ENCODE results near the gene PGBD5.

Gene PGBD5

DNA sequence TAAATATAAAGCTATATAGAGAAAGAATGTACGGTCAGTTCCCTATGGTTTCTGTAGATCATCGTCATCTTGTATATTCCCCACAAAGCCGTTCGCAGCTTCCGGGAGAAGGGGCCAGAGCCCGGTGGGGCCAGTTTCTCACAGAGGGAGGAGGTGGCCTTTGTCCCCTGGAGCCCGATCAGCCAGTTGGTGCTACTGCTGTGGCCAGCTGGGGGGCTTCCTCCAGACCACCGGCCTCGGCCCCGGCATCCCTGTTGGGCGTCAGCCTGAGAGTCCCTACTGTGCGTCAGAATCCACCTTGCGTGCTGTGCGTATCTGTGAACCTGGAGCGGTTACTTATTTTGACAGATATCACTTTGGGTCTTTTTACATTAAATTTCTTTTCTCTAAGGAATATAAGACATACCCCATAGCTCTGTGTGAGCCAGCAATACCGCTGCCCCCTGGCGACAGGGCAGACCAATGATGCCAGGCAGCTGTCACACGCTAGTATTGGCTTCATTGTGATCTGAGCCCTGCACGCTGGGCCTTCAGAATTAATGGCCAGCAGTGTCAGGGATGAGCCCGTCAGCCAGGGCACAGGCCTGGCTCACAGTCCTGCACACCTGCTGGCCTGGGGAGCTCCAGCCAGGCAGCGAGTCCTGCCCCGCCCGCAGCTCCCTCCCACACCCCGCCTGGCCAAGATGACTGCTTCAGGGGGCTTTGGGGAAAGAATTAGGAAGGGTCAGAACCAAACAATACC lies 145.9 kb downstream of the PGBD5 start:
- no peak overlapping the region for H3K27ac ChIP-seq
- CTCF ChIA-PET: interaction anchor here (0.7 kb wide), 1 partner anchor 619 kb away, joined by 5 read pairs; no protein-coding TSS in a partner anchor
- POLR2A ChIA-PET (ENCODE audit: low non-redundant PET): no interaction called here
- no peak for DNase-seq (ENCODE audit: low spot score)
- TF ChIP-seq, protein P1, sequence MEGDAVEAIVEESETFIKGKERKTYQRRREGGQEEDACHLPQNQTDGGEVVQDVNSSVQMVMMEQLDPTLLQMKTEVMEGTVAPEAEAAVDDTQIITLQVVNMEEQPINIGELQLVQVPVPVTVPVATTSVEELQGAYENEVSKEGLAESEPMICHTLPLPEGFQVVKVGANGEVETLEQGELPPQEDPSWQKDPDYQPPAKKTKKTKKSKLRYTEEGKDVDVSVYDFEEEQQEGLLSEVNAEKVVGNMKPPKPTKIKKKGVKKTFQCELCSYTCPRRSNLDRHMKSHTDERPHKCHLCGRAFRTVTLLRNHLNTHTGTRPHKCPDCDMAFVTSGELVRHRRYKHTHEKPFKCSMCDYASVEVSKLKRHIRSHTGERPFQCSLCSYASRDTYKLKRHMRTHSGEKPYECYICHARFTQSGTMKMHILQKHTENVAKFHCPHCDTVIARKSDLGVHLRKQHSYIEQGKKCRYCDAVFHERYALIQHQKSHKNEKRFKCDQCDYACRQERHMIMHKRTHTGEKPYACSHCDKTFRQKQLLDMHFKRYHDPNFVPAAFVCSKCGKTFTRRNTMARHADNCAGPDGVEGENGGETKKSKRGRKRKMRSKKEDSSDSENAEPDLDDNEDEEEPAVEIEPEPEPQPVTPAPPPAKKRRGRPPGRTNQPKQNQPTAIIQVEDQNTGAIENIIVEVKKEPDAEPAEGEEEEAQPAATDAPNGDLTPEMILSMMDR (conservative IDR thresholded peaks at IDR 0.05; ENCODE audit: low read depth): no peak

DNA sequence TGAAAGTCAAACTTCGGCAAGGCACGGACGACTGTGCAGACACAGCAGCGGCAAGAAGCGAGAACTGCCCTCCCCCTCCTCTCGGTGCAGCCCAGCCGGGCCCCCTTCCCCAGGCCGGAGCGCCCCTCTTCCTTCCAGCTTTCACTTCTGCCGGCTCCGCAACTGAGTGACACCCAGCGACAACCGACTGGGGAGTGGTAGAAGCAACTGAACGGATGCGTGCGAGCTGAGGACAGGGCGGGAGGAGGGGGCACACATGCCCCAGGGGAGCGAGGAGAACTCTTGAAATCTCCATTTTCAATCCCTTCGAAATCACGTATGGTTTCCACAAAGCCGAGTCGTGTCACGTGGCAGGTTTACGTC lies 146.6 kb downstream of the PGBD5 start:
- TF ChIP-seq, protein P1 (conservative IDR thresholded peaks at IDR 0.05; ENCODE audit: low read depth): no peak
- DNase-seq (ENCODE audit: low spot score): no peak
- CTCF ChIA-PET: no interaction called here
- POLR2A ChIA-PET (ENCODE audit: low non-redundant PET): no interaction called here
- H3K27ac ChIP-seq: no peak overlapping the region

DNA sequence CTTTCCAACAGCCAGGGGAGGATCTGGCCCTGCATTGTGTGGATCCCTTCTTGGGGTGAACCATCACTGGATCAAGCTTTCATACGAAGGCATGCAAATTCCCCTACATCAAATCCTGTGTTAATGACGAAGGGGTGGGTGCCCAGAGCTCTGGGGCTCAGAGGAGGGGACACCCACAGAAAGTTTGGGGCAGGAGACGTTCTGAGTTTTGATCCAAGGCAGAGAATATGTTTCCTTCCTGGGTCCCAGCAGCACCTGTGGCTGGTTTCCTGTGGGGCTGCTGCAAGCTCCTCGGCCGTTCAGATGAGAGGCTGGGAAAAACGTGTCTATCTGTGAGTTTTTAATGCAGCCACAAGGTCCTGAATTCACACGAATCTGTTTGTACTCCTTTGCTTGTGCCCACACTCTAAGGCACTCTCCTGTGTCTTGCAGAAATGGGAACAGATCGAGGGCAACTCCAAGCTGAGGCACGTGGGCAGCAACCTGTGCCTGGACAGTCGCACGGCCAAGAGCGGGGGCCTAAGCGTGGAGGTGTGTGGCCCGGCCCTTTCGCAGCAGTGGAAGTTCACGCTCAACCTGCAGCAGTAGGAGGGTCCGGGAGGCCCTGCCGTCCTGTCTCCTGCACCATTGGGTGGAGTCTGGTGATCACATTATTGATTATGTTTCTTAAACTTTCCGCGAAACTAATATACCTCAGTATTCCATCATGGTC lies 147.1 kb downstream of the PGBD5 start:
- DNase-seq (ENCODE audit: low spot score): no peak
- POLR2A ChIA-PET (ENCODE audit: low non-redundant PET): no interaction called here
- CTCF ChIA-PET: no interaction called here
- TF ChIP-seq, protein P1 (conservative IDR thresholded peaks at IDR 0.05; ENCODE audit: low read depth): no peak
- H3K27ac ChIP-seq: no peak overlapping the region

DNA sequence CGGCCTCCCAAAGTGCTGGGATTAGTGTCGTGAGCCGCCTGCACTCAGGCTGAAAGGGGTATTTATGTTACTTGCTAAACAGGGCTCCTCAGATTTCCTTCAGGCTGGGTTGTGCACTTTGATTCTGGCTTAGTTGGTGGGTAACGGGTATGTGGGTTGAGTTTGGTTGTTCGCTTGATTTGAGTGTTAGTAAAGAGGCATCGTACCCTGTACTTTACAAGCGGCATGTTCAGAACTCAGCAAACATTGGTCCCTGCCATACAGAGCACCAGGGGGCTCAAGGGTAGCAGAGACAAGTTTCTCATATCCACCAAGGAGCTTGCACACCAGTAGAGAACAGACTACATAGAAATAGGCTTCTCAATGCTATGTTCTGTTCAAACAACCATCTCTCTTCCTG lies 147.8 kb downstream of the PGBD5 start:
- no peak overlapping the region for H3K27ac ChIP-seq
- ChIA-PET POLR2A (ENCODE audit: low non-redundant PET) (no interaction called here), CTCF (no interaction called here)
- DNase-seq (ENCODE audit: low spot score): no peak
- TF ChIP-seq, protein P1 (conservative IDR thresholded peaks at IDR 0.05; ENCODE audit: low read depth): no peak

GRCh38 chr1:230277201-230278025 lies 148.7 kb downstream of the PGBD5 start:
- DNase-seq (ENCODE audit: low spot score): no peak
- no peak overlapping the region for H3K27ac ChIP-seq
- POLR2A ChIA-PET (ENCODE audit: low non-redundant PET): no interaction called here
- CTCF ChIA-PET: interaction anchor here (0.6 kb wide), 2 partner anchors 13 to 1436 kb away, joined by 3 to 4 read pairs; no protein-coding TSS in a partner anchor
- TF ChIP-seq, protein P1 (conservative IDR thresholded peaks at IDR 0.05; ENCODE audit: low read depth): no peak

- TF ChIP-seq, protein P1 (conservative IDR thresholded peaks at IDR 0.05; ENCODE audit: low read depth): no peak
- H3K27ac ChIP-seq: no peak overlapping the region
- ChIA-PET CTCF (no interaction called here), POLR2A (ENCODE audit: low non-redundant PET) (no interaction called here)
- DNase-seq (ENCODE audit: low spot score): no peak
Observed at GRCh38 chr1:230276401-230276800, 149.7 kb downstream of the PGBD5 start.
